GM19351 (cell line): Measurements from ENCODE around the gene SLC31A1.

ENCODE experiments used
- ATAC-seq: cut with Tn5 transposase; IDR thresholded peaks from one replicate; pipeline ENCODE4 v1.9.1; 2021; ENCODE audit warnings: mild to moderate bottlenecking, moderate library complexity; ENCODE audit not compliant: unreplicated experiment

Gene SLC31A1

DNA sequence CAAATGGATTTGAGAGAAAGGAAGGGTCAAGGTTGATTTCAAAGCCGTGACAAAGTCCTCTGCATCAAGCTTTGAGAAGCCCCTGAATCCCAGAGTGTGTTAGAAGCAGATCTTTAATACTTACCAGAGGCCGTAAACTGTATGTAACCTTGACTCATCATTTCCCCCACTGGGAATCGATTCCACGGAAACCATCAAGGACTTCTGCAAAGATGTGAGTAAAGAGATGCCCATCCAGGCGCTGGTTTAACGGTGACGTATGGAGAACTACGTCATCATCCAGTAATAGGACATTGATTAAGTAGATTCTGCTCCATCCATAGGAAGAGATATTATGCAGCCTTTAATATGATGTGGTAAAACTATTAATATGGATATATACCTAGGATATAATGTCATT lies 80.2 kb downstream of the SLC31A1 start:
- ATAC-seq = no peak

DNA sequence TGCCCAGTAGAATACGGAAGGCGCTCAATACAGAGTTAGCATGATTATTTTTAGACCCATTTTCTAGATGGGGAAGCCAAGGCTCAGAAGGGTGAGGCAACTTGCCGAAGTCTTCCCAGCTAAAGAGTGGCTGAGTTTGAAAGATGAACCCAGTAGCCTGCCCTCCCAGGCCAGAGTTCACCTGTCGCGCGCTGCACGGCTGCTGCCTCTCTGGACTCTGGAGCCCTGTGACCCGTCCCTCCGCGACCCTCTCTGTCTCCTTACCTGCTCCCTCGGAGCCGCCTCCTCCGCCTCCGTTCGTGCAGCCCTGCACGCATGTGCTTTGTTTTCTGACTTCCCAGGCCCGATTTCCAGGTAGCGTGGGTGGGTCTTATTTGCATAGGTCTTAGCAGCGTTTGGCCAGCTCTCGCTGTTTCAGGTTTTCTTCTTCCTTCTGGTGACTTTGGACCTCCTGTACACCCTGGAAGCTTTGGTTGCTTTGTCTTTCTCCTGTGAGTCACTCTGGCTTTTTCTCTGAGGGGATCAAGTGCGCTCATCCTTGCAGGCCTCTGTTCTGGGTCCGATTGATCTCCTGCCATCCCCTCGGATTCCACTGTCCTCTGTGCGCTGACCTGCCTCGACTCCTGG lies 81.6 kb downstream of the SLC31A1 start, which contains the start of gene RNF183:
RNF183 (minus strand) TSS at position 585 of the 627 bp plus-strand sequence. CDS start 5,192 bp downstream, outside the sequence.
- ATAC-seq = no peak

DNA sequence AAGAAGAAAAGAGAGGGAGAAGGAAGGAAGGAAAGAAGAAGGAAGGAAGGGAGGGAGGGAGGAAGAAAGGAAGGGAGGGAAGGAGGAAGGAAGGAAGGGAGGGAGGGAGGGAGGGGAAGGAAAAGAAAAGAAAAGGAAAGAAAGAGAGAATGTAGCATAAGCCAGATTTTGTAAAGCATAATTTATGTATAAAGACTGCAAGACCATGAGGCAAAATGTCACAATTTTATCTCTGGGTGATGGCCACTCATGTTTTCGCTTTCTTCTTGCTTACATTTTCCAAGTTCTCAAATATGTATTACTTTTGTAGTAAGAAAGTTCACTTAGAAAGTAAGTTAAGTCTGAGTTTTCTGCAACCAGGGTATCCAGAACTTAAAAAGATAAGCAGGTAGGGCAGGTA lies 85.2 kb downstream of the SLC31A1 start:
- ATAC-seq = no peak

DNA sequence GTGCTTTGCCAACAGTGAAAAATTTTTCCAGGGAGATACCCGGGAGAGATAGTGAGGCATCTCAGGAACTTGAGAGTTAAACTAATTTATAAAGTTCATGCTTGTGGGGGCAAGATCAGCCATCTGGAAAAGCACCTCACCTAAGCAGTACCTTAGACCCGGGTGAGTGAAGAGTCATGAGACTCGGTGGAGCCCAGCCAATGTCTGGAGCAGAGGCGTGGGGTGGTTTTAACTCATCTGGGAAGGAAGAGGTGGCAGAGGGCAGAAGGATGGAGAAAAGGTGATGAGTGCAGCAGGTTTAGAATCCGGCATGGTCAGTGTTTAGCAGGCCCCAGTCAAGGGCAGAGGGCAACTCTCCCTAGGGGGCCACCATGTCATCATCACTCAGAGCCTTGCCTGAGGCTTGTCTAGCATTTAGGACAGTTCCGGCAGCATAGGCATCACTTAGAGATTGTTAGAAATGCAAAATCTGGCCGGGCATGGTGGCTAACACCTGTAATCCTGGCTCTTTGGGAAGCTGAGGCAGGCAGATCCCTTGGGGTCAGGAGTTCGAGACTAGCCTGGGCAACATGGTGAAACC lies 86.1 kb downstream of the SLC31A1 start:
- ATAC-seq = no peak

DNA sequence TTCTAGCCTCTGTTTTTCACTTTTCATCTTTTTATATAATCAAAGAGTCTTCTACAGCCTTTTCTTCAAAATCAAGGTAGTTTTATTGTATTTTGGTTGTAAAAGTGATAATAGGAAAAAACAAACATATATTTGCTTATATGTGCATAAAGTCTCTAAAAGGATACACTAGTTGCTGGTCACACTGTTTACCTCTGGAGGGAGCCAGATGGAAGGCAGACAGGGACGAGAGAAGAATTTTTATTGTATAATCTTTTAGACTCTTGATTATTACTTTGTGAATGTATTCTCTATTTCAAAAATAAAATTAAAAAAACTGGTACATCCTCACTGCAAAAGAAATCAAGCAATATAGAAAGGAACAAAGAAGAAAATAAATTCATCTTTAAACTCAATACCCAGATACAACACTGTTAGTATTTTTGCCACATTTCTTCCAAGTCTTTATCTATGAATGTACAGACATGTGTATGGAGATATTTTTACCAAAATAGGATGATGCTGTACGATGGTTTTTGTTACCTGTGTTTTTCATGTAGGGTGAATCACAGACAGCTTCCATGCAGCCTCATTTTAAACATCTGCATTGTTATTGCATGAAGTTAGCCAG lies 88.0 kb downstream of the SLC31A1 start:
- ATAC-seq = no peak

DNA sequence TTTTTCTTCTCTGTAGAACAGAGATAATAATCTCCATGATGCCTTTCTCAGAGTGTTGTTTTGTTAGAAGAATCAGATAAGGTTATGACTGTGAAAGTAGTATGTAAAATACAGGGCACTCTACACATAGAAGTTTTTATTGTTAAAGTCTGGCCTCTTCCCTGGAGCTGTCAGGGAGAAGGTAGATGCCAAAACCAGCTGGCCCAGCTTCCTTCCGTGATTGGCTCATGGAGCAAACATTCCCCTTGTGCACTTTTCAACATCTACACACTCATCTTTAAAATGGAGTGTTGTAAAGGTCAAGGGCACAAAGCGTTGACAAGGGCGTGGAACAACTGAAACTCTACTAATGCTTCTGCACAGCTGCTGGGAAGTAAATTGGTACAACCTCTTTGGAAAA lies 89.2 kb downstream of the SLC31A1 start:
- ATAC-seq = no peak

DNA sequence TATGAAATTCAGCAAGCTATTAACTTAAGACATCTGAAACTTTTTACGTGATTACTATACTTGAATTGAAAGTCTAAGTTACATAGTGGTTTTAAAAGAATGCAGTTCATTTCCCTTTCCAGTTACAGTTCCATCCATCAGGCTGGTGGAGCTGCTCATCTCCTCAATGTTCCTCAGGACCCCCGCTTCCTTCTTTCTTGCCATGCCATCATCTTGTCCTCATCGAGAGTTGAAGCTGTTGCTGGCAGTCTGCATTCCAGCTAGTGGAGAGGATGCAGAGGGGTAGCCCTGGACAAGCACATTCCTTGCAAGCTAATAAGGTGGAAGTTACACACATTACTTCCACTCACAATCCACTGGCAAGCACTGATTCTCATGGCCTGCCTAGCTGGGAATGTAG lies 90.6 kb downstream of the SLC31A1 start:
- no peak for ATAC-seq

DNA sequence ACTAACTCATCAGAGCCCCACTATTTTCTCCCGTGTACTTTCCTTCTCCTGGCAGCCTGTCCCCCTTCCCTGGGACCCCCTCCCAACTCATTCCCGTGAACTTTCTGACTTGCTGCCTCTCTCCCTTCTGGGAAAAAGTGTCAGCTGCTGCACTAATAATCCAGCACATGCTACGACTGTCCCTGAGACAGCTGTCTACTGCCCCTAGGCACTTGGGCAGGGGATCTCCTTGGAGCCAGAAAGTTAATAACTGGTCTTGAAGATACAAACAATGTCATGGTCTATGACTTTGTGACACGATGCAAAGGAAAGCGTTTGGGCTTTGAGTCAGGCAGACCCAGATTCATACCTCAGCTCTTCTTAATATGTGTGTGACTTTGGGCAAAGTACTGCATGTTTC lies 91.9 kb downstream of the SLC31A1 start:
- ATAC-seq = no peak
